Measurements from ENCODE around the gene TMEM269.
A peak's percentile ranks its signal among the peaks of the same experiment; 100 is the strongest.

TMEM269 gene

DNA sequence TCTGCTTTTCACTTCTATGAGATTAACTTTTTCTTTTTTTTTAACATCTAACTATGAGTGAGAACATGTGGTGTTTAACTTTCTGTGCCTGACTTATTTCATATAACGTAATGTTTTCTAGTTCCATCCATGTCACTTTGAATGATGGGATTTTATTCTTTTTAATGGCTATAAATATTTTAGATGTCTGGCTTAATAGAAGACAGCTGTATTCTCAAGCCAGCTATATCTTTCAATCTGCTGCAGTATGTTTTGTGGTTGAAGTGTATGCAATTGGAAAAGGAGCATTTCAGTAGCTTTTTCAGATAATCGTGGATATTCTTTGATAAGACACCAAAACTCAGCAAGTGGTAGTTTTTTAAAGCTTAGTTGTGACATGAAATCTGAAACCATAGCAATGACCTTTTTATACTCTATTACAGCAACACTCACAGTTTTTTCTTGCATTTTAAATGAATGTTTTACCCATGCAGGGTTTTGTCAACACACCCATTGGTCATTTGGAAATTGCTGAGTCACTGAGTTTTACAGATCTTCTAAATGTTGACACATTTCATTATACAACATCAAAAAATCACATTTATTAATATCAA, 38.1 kb downstream of the TMEM269 start:
- DNase-seq (ENCODE audit: low read depth in 2 of 2) = no peak

DNA sequence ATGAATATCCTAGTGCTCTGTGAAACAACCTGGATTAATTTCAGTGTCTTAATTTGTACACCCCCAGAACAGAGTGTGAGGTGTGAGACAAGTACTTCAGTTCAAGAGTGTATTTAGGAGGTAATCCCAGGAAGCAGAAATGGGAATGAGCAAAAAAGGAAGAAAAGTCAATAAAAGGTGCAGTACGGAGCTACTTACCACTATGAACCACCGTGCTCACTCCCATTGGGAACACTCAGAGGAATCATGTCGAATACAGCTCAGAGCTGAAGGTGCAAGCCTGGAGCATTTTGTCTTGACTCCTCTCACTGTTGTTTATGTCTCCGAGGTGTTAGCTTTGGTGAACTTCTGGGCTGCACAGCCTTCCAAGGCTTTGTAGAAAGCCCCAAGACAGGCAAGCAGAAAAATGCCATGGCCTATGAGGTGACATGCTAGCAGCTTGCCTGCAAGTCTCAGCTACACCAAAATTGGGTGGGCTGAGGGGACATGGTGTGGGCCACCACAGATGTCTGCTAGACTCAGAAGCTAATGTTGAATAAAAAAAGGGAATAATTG, 39.8 kb downstream of the TMEM269 start:
- DNase-seq (ENCODE audit: low read depth in 2 of 2) = no peak

DNA sequence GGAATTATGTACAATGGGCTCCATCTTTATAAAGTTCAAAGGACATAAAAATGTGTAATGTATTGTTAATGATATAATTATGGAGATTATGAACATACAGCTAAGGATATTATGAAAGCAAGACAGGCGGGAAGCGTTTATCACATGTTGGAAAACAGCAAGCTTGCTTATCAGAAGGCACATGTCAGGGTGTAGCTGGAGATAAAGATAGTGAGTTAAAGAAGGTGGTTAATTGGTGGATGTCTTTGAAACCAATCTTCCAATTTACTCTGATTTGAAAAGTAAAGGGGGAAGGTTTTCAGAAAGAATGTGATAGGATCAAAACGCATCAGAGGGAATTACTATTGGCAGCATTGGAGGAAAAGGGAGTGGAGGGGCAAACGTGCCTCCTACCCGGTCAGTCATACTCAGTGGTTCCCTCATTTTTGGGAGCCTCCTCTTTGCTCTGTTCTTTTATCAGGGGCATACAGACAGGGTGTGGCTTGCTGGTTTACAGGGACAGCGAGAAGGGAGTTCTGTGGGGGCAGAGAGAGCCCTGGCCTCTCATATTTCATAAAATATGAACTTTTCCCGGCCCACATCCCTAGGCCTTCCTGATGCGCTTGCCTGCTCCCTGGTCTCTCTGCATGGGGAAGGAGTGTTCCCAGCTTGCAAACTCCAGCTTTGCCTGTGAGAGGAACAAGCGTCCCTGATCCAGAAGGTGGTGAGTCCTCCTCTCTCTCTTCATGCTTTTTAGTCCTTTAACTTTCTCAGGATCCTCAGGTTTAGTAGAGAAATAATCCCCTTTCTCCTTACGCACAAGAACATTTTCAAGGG, 40.5 kb downstream of the TMEM269 start:
- DNase-seq (ENCODE audit: low read depth in 2 of 2) = no peak

DNA sequence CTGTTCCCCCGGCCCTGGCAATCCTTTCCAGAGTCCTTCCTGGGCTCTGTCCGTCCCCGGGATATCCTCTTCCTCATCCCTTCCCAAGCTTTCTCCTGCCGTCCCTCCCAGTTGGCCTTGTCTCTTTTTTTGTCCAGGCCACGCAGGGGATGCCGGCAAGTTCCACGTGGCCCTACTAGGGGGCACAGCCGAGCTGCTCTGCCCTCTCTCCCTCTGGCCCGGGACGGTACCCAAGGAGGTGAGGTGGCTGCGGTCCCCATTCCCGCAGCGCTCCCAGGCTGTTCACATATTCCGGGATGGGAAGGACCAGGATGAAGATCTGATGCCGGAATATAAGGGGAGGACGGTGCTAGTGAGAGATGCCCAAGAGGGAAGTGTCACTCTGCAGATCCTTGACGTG, 45.8 kb downstream of the TMEM269 start:
- DNase-seq (ENCODE audit: low read depth in 2 of 2) = no peak

DNA sequence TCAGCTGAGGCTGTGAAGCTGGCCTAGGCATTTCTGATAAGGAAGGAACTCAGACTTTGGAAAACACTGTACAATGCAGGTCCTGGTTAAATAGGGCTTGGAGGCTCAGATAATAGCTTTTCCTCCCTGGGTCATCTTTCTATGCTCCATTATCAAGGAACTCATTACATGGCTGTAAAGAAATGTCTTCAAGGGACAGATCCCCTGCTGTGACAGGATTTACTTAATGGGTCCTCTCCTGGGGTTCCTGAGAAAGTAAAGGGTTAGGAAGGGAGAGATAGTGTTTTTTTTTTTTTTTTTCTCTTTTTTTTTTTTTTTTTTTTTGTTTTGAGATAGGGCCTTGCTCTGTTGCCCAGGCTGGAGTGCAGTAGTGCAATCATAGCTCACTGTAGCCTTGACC, 46.5 kb downstream of the TMEM269 start:
- no peak for DNase-seq (ENCODE audit: low read depth in 2 of 2)

DNA sequence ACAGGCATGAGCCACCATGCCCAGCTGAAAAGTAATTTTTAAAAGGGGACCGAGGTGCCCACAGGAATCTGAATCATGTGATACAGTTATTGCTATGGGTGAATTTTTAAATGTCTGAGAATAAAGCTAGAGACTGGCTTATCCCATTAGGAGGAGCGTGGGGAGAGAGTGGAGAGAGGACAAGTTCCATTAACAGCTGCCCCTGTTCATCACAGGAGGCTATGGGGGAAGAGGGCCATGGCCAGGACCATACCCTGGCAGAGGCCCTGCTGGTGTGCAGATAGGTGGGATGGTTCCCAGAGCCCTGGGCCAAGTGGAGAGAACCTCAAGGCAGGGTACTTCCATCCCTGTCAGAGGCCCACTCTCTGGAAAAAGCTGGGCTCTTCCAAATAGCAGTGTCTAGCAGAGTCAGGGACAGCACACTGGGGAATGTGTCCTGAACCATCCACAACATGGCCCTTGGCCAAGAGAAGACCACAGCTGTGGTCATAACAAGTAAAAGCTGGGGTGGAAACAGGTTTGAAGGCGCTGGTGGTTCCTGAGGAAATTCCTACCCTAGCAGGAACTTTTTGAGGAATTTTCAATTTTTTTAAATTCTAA, 48.0 kb downstream of the TMEM269 start:
- DNase-seq (ENCODE audit: low read depth in 2 of 2) = no peak

DNA sequence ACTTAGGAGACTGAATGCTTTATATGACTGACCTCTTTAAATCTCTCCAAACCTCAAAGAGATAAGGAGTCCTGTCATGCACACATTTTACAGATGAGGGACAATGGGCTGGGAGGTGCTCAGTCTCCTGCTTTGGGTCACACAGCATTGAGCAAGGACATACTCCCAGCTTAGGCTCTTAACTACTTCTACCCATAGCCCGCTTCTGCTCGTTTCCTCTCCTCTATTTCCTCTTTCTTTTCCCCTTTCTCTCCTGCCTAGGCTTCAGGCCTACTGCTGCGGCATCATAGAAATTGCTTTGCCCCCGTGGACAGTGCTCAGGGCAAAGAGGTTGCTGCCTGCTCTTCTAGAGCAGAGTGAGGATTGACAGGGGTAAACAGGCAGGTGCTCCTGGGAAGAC, 49.2 kb downstream of the TMEM269 start:
- DNase-seq (ENCODE audit: low read depth in 2 of 2) = no peak

DNA sequence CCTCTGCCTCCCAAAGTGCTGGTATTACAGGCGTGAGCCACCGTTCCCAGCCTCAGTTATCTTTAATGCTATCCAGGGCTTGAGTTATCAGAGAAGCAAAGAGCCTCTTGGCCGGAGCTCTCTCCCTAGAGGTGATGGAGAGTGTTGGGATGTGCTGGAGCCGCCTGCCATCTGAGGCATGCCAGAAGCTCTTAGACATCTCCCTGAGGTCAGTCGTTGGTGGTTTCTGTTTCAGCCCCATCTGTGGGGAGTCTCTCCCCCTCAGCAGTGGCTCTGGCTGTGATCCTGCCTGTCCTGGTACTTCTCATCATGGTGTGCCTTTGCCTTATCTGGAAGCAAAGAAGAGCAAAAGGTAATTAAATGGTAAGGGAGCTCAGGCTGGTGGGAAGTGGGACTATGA, 50.0 kb downstream of the TMEM269 start:
- DNase-seq (ENCODE audit: low read depth in 2 of 2) = no peak

DNA sequence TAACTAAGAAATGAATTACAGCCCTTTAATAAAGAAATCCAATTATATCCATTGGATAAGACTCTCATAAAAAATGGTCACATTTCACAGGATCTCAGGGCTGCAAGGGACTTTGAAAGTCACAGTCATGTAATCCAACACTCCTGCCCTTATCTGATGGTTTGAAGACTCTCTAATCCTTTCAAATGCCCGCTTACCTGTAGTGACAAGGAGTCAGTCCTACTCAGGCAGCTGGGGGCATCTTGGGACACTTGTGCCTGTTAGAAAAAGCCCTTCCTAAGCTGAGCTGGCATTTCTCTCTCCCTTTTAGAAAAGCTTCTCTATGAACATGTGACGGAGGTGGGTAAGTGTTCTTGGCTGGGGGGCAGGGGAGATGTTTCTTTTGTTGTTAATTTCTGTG, 50.6 kb downstream of the TMEM269 start:
- DNase-seq (ENCODE audit: low read depth in 2 of 2) = no peak

DNA sequence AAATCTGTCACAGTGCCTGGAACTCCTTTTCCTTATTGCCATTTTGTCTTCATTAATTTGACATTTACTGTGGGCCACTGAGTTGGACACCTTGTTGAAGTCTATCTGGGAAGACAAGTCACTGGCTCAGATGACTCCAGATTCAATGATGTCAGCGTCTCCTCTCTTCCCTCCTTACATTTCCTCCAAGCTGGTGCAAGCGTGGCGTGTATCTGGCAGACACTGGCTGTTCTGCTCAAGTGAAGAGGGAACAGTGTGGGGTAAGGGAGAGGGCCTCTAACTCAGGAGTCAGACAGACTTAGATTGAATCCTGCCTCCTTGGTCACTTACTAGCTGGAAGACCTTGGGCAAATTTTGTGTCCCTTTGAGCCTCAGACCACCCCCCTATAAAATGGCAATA, 52.9 kb downstream of the TMEM269 start:
- DNase-seq (ENCODE audit: low read depth in 2 of 2) = no peak

DNA sequence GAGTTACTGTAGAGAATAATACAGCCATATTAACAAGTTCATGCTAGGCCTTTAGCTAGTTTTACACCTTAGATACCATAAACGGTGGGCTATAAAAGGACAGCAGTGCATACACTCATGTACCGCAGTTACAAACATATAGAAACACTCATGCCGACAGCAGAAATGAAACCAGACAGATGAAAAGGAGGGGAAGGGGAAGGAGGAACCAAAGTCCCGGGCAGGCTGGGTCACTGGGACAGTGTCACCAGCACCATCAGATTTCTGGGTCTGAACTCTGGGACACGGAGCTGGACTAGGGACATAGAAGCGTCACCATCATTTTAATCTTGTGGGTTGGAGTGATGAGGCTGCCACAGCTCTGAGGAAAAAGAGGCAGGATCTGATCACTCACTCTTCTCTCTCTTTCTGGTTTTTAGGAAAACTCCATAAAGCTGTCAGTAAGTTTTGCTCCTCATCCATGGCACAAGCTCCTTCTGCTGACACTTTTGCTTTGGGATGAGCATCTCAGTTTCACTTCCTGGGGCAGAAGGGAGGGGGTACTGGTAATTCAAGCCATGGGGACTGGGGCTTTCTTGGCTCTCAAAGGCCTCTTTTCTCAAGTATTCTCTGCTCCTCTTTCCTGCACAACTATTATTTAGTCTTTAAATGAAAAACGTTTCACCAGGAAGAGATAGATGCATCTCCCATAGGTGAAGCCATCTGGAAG, 53.8 kb downstream of the TMEM269 start:
- no peak for DNase-seq (ENCODE audit: low read depth in 2 of 2)

DNA sequence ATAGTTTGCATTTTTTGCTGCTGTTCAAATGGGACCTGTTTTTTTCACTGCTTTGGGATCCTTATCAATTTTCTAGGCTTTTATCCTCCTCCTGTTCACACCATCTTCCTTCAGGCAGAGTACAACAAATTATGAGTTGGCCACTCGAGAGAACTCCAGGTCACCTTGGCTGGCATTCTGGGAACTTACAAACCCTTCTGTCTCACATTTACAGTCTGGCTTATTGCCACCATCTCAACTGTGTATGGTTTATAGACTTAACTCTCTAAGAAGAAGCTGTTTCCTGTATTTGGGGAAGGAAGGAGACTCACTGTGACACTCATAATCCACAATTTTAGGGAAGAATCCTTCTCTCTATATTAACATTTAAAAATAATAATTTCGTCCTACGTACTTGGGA, 56.2 kb downstream of the TMEM269 start:
- DNase-seq (ENCODE audit: low read depth in 2 of 2) = no peak

DNA sequence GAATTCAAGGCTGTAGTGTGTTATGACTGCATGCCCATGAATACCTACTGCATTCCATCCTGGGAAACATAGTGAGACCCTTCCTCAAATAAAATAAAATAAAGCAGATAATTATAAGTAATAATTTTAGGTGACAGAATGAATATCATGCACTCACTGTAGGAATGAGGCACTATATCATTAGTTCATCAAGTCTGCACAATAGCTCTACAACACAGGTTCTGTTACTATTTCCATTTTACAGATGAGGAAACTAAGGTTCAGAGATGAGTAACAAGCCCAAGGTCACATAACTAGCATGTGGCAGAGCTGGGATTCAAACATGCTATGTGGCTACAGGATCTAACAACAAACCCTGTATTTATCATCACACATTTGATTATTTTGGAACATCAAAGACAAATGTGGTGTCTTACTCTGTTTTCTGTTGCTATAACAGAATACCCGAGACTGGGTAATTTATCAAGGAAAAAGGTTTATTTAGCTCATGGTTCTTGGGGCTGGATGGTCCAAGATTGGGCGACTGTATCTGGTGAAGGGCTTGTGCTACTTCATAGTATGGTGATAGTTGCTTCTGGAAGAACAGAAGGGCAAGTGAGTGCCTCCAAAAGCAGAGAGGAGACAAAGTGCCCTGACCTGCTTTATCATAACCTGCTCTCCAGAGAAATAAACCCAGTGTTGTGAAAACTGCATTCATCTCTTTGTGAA, 56.8 kb downstream of the TMEM269 start:
- no peak for DNase-seq (ENCODE audit: low read depth in 2 of 2)

DNA sequence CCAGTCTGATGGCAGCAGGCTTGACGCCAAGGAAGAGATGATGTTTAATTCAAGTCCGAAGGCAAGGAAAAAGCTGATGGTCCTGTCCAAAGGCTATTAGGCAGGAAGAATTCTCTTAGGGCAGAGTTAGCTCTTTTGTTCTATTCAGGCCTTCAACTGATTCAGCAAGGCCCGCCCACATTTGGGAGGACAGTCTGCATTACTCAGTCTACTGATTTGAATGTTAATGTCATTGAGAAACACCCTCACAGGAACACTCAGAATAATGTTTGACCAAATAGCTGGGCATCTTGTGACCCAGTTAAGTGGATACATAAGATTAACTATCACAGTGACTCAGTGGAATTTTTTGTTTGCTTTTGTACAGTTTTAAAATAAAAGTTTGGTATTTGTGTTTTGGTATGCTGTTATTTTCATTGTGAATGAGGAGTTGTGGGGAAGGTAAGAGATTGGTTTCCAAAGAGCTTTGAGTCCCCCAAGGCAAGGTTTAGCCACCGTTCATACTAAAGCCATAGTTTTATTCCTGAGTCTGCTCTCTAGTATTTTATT, 59.9 kb downstream of the TMEM269 start:
- no peak for DNase-seq (ENCODE audit: low read depth in 2 of 2)

DNA sequence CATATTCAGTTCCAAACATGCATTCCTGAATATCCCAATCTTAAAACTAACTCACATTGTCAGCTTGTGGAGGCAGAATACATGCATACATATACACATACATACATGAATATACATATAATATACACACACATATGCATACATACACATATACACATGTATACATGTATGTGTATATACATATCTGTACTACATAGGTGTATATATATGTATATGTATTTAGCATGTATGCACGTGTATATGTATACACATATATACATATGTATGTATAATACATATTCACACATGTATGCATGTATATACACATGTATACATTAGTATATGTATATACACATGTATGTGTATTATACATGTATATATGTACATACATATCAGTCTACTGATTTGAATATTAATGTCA, 60.4 kb downstream of the TMEM269 start:
- DNase-seq (ENCODE audit: low read depth in 2 of 2) = no peak

DNA sequence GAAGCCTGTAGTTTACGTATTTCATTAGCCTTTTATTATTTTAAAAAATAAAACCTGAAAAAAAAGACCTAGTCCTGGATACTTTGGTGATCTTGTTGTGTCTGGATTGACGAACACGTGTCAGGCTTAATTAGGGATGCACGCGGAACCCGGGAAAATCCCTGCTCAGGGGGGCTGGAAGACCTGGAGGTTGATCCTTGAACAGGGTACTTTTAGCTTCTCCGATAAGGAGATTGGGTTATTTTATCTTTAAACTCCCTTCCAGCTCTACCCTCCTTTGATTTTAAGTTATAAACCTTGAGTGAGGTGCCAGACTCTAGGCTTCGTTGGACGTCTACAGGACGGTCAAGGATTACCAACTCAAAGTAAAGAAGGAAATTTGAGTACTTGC, 61.1 kb downstream of the TMEM269 start:
- no peak for DNase-seq (ENCODE audit: low read depth in 2 of 2)

DNA sequence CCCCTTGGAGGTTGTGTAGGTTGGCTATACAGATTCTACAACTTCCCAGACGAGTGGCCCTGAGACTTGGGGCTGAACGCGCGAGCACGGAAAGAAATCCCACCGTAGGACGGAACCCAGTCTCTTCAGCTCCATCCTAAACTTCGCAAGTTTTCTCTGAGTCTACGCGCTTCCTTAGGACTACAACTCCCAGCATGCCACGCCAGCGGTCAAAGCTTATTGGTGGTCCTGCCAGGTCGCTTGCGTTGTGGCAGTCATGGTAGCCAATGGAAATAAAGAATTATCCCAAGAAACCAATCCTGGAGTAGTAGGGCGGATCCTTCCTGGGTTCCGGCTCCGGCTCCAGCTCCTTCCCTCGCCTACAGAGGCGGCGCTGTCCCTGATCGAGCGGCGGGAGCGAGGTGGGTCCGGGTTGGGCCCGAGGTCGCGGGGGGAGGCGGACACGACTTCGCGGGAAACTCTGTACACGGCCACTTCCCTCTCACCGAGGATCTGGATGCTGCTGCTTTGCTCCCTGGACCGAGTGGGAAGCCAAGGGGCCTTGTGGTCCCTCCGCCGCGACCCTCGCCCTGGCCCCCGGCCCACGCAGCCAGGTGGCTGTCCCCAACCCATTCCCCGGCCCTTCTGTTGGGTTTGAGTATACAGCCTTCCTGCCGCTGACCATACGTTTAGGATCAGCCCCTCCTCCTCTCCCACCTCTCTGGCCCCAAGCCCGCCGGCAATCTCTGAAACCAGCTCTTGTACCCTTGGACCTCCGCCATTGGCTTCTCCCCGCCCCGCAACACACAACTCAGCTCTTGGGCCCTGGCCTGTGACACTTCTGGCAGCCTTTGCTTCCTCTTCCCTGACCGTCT, 61.7 kb downstream of the TMEM269 start, which contains the start of gene ZNF691:
Gene ZNF691, plus strand, starts transcription at position 357 of the 854 bp plus-strand sequence. CDS start 3,046 bp downstream, outside the sequence.
- DNase-seq (ENCODE audit: low read depth in 2 of 2) = peak; percentile 81 to 84

DNA sequence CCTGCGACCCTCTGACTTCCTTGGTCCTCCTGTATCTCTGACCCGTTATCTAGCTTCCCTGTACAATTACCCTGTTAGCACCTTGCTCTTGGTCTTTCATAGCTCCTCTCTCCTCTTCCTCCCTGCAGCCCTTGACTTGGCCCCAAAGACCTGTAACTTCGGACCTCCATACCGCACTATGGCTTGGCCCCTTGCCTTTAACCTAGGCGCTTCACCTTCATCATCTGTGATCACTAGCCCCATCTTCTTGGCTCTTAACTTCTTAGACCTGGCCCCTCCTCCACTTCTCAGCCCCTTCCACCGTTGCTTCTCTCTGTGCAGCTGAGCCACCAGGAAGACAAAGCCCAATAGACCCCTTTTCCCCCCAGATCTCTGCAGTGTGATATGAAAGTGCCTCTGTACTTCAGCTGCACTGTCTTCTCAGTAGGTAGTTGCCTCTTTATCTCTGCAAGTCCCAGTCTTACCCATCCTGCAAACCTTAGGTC, 62.4 kb downstream of the TMEM269 start:
- no peak for DNase-seq (ENCODE audit: low read depth in 2 of 2)

DNA sequence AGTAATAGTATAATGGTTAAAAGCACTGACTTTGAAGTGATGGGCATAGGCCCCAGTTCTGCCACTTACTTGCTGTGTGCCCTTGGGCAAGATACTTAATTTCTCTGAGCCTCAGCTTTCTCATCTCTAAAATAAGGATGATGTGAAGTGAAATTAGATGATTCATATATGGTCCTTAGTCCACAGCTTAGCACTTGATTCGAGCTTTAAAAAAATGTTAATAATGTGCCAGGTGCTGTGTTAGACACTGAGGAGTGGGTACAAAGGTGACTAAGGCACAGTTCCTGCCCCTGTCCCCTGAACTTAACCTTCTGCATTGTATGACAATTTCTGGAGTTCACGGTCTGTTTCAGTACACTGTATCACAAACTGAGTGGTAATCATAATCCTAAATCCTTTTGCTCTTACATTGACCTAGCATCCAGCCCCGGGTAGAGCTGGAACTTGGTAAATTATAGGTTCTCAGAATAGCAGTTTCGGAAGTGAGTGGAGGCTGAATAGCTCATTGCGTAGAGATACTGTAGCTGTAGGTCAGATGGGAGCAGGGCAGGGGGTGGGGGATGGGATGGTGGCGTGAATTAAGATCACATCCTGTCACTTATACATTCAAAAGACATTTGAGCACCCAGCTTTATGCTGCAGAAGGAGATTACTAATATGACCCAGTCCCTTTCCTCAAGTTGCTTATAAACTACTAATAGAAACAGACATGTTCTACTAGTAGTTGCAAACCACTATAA, 63.1 kb downstream of the TMEM269 start:
- no peak for DNase-seq (ENCODE audit: low read depth in 2 of 2)
